ENCODE results near the gene SLC5A3.

SLC5A3 gene

GRCh38 chr21:34093083-34093482 lies 19.7 kb downstream of the SLC5A3 start:
- H3K9me2 ChIP-seq (replicated peaks; ENCODE audit: insufficient read depth, low read length) = no peaks in the 10 kb centered on the region
- no peaks in the 10 kb centered on the region for H3K27me3 ChIP-seq (ENCODE audit: low read length)
- H2AFZ ChIP-seq (ENCODE audit: low read depth, low read length, severe bottlenecking) = no peak overlapping the region
- no peaks in the 10 kb centered on the region for H3F3A ChIP-seq (ENCODE audit: insufficient read depth)
- H3K27ac ChIP-seq (ENCODE audit: low read depth, low read length) = no peak overlapping the region
- H3K9ac ChIP-seq (ENCODE audit: low read length) = no peak overlapping the region
- H4K20me1 ChIP-seq (ENCODE audit: low read depth, low read length) = 0 out of 2 replicates have a peak, but pooled peaks cover 3% of the 10 kb centered on the region
- peaks cover 88% of the 10 kb centered on the region for H3K79me2 ChIP-seq (ENCODE audit: insufficient read depth, low read length)
- no peak overlapping the region for H3K4me3 ChIP-seq (ENCODE audit: insufficient read depth, low read length, poor library complexity, severe bottlenecking)
- no peaks in the 10 kb centered on the region for H3K9me3 ChIP-seq (ENCODE audit: insufficient read depth, low read length)
- no peak overlapping the region for H3K4me2 ChIP-seq (ENCODE audit: low read depth, low read length, poor library complexity, severe bottlenecking)
- H3K36me3 ChIP-seq (ENCODE audit: low read length) = no peaks in the 10 kb centered on the region
- TF ChIP-seq EZH2phosphoT487 (conservative IDR thresholded peaks at IDR 0.05; ENCODE audit: low read length) (no peak), CTCF (IDR thresholded peaks at IDR 0.05; ENCODE audit: insufficient read depth, low read length, poor library complexity, severe bottlenecking) (no peak)

- no peaks in the 10 kb centered on the region for H3K36me3 ChIP-seq (ENCODE audit: low read length)
- H2AFZ ChIP-seq (ENCODE audit: low read depth, low read length, severe bottlenecking) = no peak overlapping the region
- no peak overlapping the region for H3K4me2 ChIP-seq (ENCODE audit: low read depth, low read length, poor library complexity, severe bottlenecking)
- no peaks in the 10 kb centered on the region for H3K9me3 ChIP-seq (ENCODE audit: insufficient read depth, low read length)
- H3K27ac ChIP-seq (ENCODE audit: low read depth, low read length) = no peak overlapping the region
- H4K20me1 ChIP-seq (ENCODE audit: low read depth, low read length) = 0 out of 2 replicates have a peak, but pooled peaks cover 3% of the 10 kb centered on the region
- no peaks in the 10 kb centered on the region for H3K9me2 ChIP-seq (replicated peaks; ENCODE audit: insufficient read depth, low read length)
- H3K4me3 ChIP-seq (ENCODE audit: insufficient read depth, low read length, poor library complexity, severe bottlenecking) = no peak overlapping the region
- no peak for TF ChIP-seq EZH2phosphoT487 (conservative IDR thresholded peaks at IDR 0.05; ENCODE audit: low read length)
- TF ChIP-seq CTCF (IDR thresholded peaks at IDR 0.05; ENCODE audit: insufficient read depth, low read length, poor library complexity, severe bottlenecking) = no peak
- H3K9ac ChIP-seq (ENCODE audit: low read length) = no peak overlapping the region
- H3K79me2 ChIP-seq (ENCODE audit: insufficient read depth, low read length) = peaks cover 89% of the 10 kb centered on the region
- H3K27me3 ChIP-seq (ENCODE audit: low read length) = no peaks in the 10 kb centered on the region
- H3F3A ChIP-seq (ENCODE audit: insufficient read depth) = no peaks in the 10 kb centered on the region
Measured at GRCh38 chr21:34094949-34095348, 21.6 kb downstream of the SLC5A3 start.

- Histone ChIP-seq H3F3A (ENCODE audit: insufficient read depth) (no peaks in the 10 kb centered on the region), H3K36me3 (ENCODE audit: low read length) (no peaks in the 10 kb centered on the region), H3K27ac (ENCODE audit: low read depth, low read length) (no peak overlapping the region), H3K27me3 (ENCODE audit: low read length) (no peaks in the 10 kb centered on the region), H3K9me3 (ENCODE audit: insufficient read depth, low read length) (no peaks in the 10 kb centered on the region), H3K4me3 (ENCODE audit: insufficient read depth, low read length, poor library complexity, severe bottlenecking) (no peak overlapping the region), H2AFZ (ENCODE audit: low read depth, low read length, severe bottlenecking) (no peak overlapping the region), H3K9ac (ENCODE audit: low read length) (no peak overlapping the region), H3K79me2 (ENCODE audit: insufficient read depth, low read length) (peaks cover 90% of the 10 kb centered on the region), H4K20me1 (ENCODE audit: low read depth, low read length) (no peaks in the 10 kb centered on the region), H3K4me2 (ENCODE audit: low read depth, low read length, poor library complexity, severe bottlenecking) (no peak overlapping the region), H3K9me2 (replicated peaks; ENCODE audit: insufficient read depth, low read length) (no peaks in the 10 kb centered on the region)
- TF ChIP-seq EZH2phosphoT487 (conservative IDR thresholded peaks at IDR 0.05; ENCODE audit: low read length) (no peak), CTCF (IDR thresholded peaks at IDR 0.05; ENCODE audit: insufficient read depth, low read length, poor library complexity, severe bottlenecking) (no peak)
Measured at GRCh38 chr21:34097442-34097841, 24.1 kb downstream of the SLC5A3 start.

All from SU-DHL-6 (cell line).